NOMO-1 (cell line): ENCODE data around the gene RAB28.

Source experiments
- DNase-seq, 2 experiments: peaks; one replicate each; lab custom pipeline; 2025; ENCODE audit not compliant: unreplicated experiment in 2 of 2; lab: John Stamatoyannopoulos, UW

The RAB28 gene

GRCh38 chr4:13323921-13324320 lies 160.2 kb downstream of the RAB28 start:
- no peak for DNase-seq

GRCh38 chr4:13322681-13323101 lies 161.4 kb downstream of the RAB28 start:
- no peak for DNase-seq
